A549 (cell line): ENCODE measurements around the gene ANKRD13D.
"Not testable (repeated sequence)": the region's sequence is repeated elsewhere in the genome, so short reads cannot be mapped to it uniquely, and the experiment has no call there.

ENCODE experiments used
- BHLHE40 ChIP-seq: IDR thresholded peaks from 2 replicates; pipeline ENCODE4 v1.6.1; 2012; ENCODE audit warnings: low read depth, low read length, inconsistent platforms
- CEBPB ChIP-seq, 2 experiments: fragments of >200 bp in 1 of 2; sonication (Bioruptor Twin) in 1 of 2; formaldehyde crosslinking in 1 of 2; IDR thresholded peaks; 2 replicates each; pipeline ENCODE4 v1.6.1; 2012 to 2016
- EP300 ChIP-seq, 2 experiments: fragments of >200 bp; sonication (Bioruptor Twin); formaldehyde crosslinking; IDR thresholded peaks; 2 replicates in 1 of 2; 3 replicates in 1 of 2; pipeline ENCODE4 v1.6.1; 2016 to 2017
- HOXB5 ChIP-seq: fragments of 250-450 bp; sonication (Bioruptor Pico); IDR thresholded peaks from 2 replicates; pipeline ENCODE4 v1.5.0; 2020; ENCODE audit warnings: mild to moderate bottlenecking, moderate library complexity
- KDM1A ChIP-seq: fragments of 200-600 bp; sonication (generic); IDR thresholded peaks from 2 replicates; pipeline ENCODE4 v1.6.1; 2016; ENCODE audit warnings: low read depth, mild to moderate bottlenecking
- KDM5A ChIP-seq: fragments of 200-600 bp; sonication (generic); IDR thresholded peaks from 2 replicates; pipeline ENCODE4 v1.6.1; 2016; ENCODE audit warnings: antibody characterized with exemption, mild to moderate bottlenecking
- MYC ChIP-seq: IDR thresholded peaks from 2 replicates; pipeline ENCODE4 v1.6.1; 2012; ENCODE audit warnings: mild to moderate bottlenecking, inconsistent platforms, low read length, improper control_type of control experiment, borderline replicate concordance
- PHF8 ChIP-seq: fragments of 200-600 bp; sonication (generic); IDR thresholded peaks from 2 replicates; pipeline ENCODE4 v1.6.1; 2016; ENCODE audit warnings: low read depth, mild to moderate bottlenecking, antibody characterized with exemption, moderate library complexity, borderline replicate concordance
- POLR2A ChIP-seq: IDR thresholded peaks from 2 replicates; pipeline ENCODE4 v1.6.1; 2012; ENCODE audit warnings: mild to moderate bottlenecking, low read length
- RAD21 ChIP-seq, 2 experiments: fragments of >200 bp in 1 of 2; sonication (Bioruptor Twin) in 1 of 2; formaldehyde crosslinking in 1 of 2; IDR thresholded peaks in 1 of 2; conservative IDR thresholded peaks in 1 of 2; 2 replicates in 1 of 2; 3 replicates in 1 of 2; pipeline ENCODE4 v1.6.1; 2012 to 2018; ENCODE audit warnings: inconsistent platforms in 1 of 2
- RCOR1 ChIP-seq: fragments of 150-350 bp; IDR thresholded peaks from 2 replicates; pipeline ENCODE4 v1.6.1; 2014; ENCODE audit warnings: antibody characterized with exemption, low read length, low read depth
- TF ChIP-seq, protein P1 (sequence below): fragments of 150-350 bp; IDR thresholded peaks from 2 replicates; pipeline ENCODE4 v1.6.1; 2014; ENCODE audit warnings: low read depth, mild to moderate bottlenecking, low read length
- TF ChIP-seq, protein P2 (sequence below): fragments of >200 bp; sonication (Bioruptor Twin); formaldehyde crosslinking; IDR thresholded peaks from 3 replicates; pipeline ENCODE4 v1.5.1; 2016
- TF ChIP-seq, protein P3 (sequence below): IDR thresholded peaks from 2 replicates; pipeline ENCODE4 v1.6.1; 2012

DNA sequence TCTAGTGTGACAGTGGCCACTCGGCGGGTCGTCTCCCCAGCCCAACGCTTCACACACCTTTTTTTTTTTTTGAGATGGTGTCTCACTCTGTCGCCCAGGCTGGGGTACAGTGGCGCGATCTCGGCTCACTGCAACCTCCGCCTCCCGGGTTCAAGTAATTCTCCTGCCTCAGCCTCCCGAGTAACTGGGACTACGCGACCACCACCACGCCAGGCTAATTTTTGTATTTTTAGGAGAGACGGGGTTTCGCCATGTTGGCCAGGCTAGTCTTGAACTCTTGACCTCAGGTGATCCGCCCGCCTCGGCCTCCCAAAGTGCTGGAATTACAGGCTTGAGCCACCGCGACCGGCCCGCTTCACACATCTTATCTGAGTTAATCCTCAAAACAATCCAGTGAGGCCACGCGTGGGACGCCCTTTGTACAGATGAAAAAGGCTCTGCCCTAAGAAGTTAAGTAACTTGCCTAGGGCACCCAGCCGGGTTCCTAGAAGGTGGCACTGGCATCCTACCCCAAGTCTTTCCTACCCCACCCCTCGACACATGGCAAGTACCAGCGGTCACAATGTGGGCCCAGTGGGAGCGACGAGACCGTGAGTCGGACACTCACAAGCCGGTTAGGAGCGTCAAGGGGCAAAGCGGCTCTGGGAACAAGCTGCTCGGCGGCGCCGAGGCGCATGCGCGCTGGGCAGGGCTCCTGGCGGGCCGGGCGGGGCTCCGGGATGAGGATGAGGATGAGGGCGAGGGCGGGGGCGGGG is 28.0 kb upstream of the ANKRD13D start:
- TF ChIP-seq KDM5A; PHF8; CEBPB (IDR thresholded peaks at IDR 0.05); RCOR1; EP300 (IDR thresholded peaks at IDR 0.05); KDM1A; RAD21 (conservative IDR thresholded peaks at IDR 0.05 in 1 of 2, IDR thresholded peaks at IDR 0.05 in 1 of 2); MYC; BHLHE40; HOXB5 (CRISPR knock-in tag): not testable (repeated sequence)
- TF ChIP-seq, protein P1, sequence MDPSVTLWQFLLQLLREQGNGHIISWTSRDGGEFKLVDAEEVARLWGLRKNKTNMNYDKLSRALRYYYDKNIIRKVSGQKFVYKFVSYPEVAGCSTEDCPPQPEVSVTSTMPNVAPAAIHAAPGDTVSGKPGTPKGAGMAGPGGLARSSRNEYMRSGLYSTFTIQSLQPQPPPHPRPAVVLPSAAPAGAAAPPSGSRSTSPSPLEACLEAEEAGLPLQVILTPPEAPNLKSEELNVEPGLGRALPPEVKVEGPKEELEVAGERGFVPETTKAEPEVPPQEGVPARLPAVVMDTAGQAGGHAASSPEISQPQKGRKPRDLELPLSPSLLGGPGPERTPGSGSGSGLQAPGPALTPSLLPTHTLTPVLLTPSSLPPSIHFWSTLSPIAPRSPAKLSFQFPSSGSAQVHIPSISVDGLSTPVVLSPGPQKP = not testable (repeated sequence)
- TF ChIP-seq, protein P2, sequence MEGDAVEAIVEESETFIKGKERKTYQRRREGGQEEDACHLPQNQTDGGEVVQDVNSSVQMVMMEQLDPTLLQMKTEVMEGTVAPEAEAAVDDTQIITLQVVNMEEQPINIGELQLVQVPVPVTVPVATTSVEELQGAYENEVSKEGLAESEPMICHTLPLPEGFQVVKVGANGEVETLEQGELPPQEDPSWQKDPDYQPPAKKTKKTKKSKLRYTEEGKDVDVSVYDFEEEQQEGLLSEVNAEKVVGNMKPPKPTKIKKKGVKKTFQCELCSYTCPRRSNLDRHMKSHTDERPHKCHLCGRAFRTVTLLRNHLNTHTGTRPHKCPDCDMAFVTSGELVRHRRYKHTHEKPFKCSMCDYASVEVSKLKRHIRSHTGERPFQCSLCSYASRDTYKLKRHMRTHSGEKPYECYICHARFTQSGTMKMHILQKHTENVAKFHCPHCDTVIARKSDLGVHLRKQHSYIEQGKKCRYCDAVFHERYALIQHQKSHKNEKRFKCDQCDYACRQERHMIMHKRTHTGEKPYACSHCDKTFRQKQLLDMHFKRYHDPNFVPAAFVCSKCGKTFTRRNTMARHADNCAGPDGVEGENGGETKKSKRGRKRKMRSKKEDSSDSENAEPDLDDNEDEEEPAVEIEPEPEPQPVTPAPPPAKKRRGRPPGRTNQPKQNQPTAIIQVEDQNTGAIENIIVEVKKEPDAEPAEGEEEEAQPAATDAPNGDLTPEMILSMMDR = not testable (repeated sequence)
- TF ChIP-seq, protein P3, sequence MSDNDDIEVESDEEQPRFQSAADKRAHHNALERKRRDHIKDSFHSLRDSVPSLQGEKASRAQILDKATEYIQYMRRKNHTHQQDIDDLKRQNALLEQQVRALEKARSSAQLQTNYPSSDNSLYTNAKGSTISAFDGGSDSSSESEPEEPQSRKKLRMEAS = peak; percentile 52; the same call in 1 of the 2 replicates
- TF ChIP-seq POLR2A = peak; percentile 37
